IMR-90 (cell line): ENCODE data around the gene IWS1. TPM values are rescaled to one million over a fixed set of nuclear protein-coding genes. Genes with fewer than 3 reads are reported as not detected.

Experiments
- ATAC-seq: fragments of 200-7000 bp; cut with Tn5 transposase; 2 replicates; pipeline ENCODE4 v1.9.1; 2020; ENCODE audit warnings: low read depth, mild to moderate bottlenecking, moderate library complexity
- BruUV-seq: library from RNA; stranded (reverse); fragments of 400-500 nt; replicated peaks from 2 replicates; lab custom pipeline; 2021; lab: Mats Ljungman, UMichigan
- CTCF ChIA-PET: fragments of 300-600 bp; formaldehyde crosslinking; extraction: SDS; loops from one replicate; lab custom pipeline; 2021; ENCODE audit warnings: antibody characterized with exemption; lab: Yijun Ruan, JAX
- POLR2A ChIA-PET: fragments of 300-600 bp; sonication (Branson Sonifier 250); formaldehyde crosslinking; loops from one replicate; lab custom pipeline; 2022; ENCODE audit warnings: antibody characterized with exemption; ENCODE audit not compliant: unreplicated experiment; lab: Charles Lee
- DNase-seq: peaks from one replicate; pipeline ENCODE4 v3.0.0; 2013
- H2AFZ ChIP-seq: replicated peaks from 2 replicates; pipeline ENCODE3; 2013; ENCODE audit warnings: low read length, mild to moderate bottlenecking; ENCODE audit not compliant: poor library complexity
- H2AK5ac ChIP-seq: 2 replicates; pipeline ENCODE4 v1.6.1; 2013; ENCODE audit warnings: low read depth, low read length, inconsistent platforms
- H2AK9ac ChIP-seq: replicated peaks from 2 replicates; pipeline ENCODE3; 2013; ENCODE audit warnings: mild to moderate bottlenecking, low read depth, low read length, moderate library complexity; ENCODE audit not compliant: poor library complexity
- H2BK120ac ChIP-seq: 2 replicates; pipeline ENCODE4 v1.6.1; 2013; ENCODE audit warnings: low read depth, low read length, inconsistent platforms
- H2BK15ac ChIP-seq: 3 replicates; pipeline ENCODE4 v1.6.1; 2013; ENCODE audit warnings: low read depth, low read length, inconsistent platforms
- H2BK20ac ChIP-seq: 2 replicates; pipeline ENCODE4 v1.6.1; 2013; ENCODE audit warnings: low read depth, mild to moderate bottlenecking, inconsistent platforms, low read length, moderate library complexity
- H2BK5ac ChIP-seq: 2 replicates; pipeline ENCODE4 v1.6.1; 2013; ENCODE audit warnings: mild to moderate bottlenecking, low read depth, low read length, inconsistent platforms; ENCODE audit not compliant: poor library complexity, severe bottlenecking
- H3K14ac ChIP-seq: replicated peaks from 2 replicates; pipeline ENCODE4 v1.6.1; 2013; ENCODE audit warnings: low read depth, low read length, inconsistent platforms
- H3K18ac ChIP-seq: 2 replicates; pipeline ENCODE4 v1.6.1; 2013; ENCODE audit warnings: low read depth, low read length, control low read depth
- H3K23ac ChIP-seq: 2 replicates; pipeline ENCODE4 v1.6.1; 2013; ENCODE audit warnings: low read depth, low read length, inconsistent platforms
- H3K27ac ChIP-seq: 2 replicates; pipeline ENCODE4 v1.5.1; 2013; ENCODE audit warnings: mild to moderate bottlenecking, control low read depth, low read length; ENCODE audit not compliant: insufficient read depth
- H3K27me3 ChIP-seq: 2 replicates; pipeline ENCODE4 v1.6.1; 2013; ENCODE audit warnings: low read length; ENCODE audit not compliant: control insufficient read depth, insufficient read depth
- H3K36me3 ChIP-seq: 2 replicates; pipeline ENCODE4 v1.6.1; 2013; ENCODE audit warnings: low read length, mixed read lengths; ENCODE audit not compliant: control insufficient read depth, insufficient read depth
- H3K4ac ChIP-seq: 2 replicates; pipeline ENCODE4 v1.6.1; 2013; ENCODE audit warnings: low read depth, low read length, inconsistent platforms
- H3K4me1 ChIP-seq: 2 replicates; pipeline ENCODE4 v1.6.1; 2013; ENCODE audit warnings: low read length, mixed read lengths; ENCODE audit not compliant: control insufficient read depth, insufficient read depth
- H3K4me2 ChIP-seq: 2 replicates; pipeline ENCODE4 v1.6.1; 2013; ENCODE audit warnings: low read depth, mild to moderate bottlenecking, control low read depth, low read length, moderate library complexity
- H3K4me3 ChIP-seq: 2 replicates; pipeline ENCODE4 v1.5.1; 2013; ENCODE audit warnings: low read depth, mild to moderate bottlenecking, control low read depth, low read length, moderate library complexity; ENCODE audit not compliant: insufficient read depth
- H3K56ac ChIP-seq: 2 replicates; pipeline ENCODE4 v1.6.1; 2013; ENCODE audit warnings: low read length, inconsistent platforms; ENCODE audit not compliant: insufficient read depth; ENCODE audit errors: extremely low read depth
- H3K79me1 ChIP-seq, 2 experiments: 2 replicates each; pipeline ENCODE4 v1.6.1; 2013; ENCODE audit warnings: low read length in 2 of 2, inconsistent platforms in 1 of 2, low read depth in 1 of 2
- H3K9ac ChIP-seq: 2 replicates; pipeline ENCODE4 v1.6.1; 2013; ENCODE audit warnings: low read depth, low read length, control low read depth
- H3K9me1 ChIP-seq: 2 replicates; pipeline ENCODE4 v1.6.1; 2013; ENCODE audit warnings: low read length, inconsistent platforms; ENCODE audit not compliant: insufficient read depth
- H3K9me3 ChIP-seq: 2 replicates; pipeline ENCODE4 v1.6.1; 2013; ENCODE audit warnings: low read length; ENCODE audit not compliant: control insufficient read depth, insufficient read depth
- H4K20me1 ChIP-seq: 2 replicates; pipeline ENCODE4 v1.6.1; 2013; ENCODE audit warnings: low read length, inconsistent platforms; ENCODE audit not compliant: insufficient read depth
- H4K5ac ChIP-seq: 2 replicates; pipeline ENCODE4 v1.6.1; 2013; ENCODE audit warnings: mild to moderate bottlenecking, low read depth, low read length, control low read depth
- H4K8ac ChIP-seq, 2 experiments: 2 replicates each; pipeline ENCODE4 v1.6.1; 2013; ENCODE audit warnings: low read depth in 2 of 2, low read length in 2 of 2, control low read depth in 1 of 2, inconsistent platforms in 1 of 2
- H4K91ac ChIP-seq: 2 replicates; pipeline ENCODE4 v1.6.1; 2013; ENCODE audit warnings: low read depth, low read length, inconsistent platforms; ENCODE audit not compliant: insufficient read depth
- BHLHE40 ChIP-seq: fragments of 150-350 bp; IDR thresholded peaks from 2 replicates; pipeline ENCODE4 v1.6.1; 2016; ENCODE audit warnings: mild to moderate bottlenecking, low read depth, low read length
- CEBPB ChIP-seq: IDR thresholded peaks from 2 replicates; pipeline ENCODE4 v1.6.1; 2012; ENCODE audit warnings: low read depth, low read length, improper control_type of control experiment
- CHD1 ChIP-seq: IDR thresholded peaks from 2 replicates; pipeline ENCODE4 v1.6.1; 2012; ENCODE audit warnings: low read depth, low read length, improper control_type of control experiment
- FOS ChIP-seq: fragments of 150-350 bp; IDR thresholded peaks from 2 replicates; pipeline ENCODE4 v1.6.1; 2016; ENCODE audit warnings: low read depth, low read length
- MAFK ChIP-seq: IDR thresholded peaks from 2 replicates; pipeline ENCODE4 v1.6.1; 2012; ENCODE audit warnings: low read depth, low read length, improper control_type of control experiment
- MAZ ChIP-seq: IDR thresholded peaks from 2 replicates; pipeline ENCODE4 v1.6.1; 2012; ENCODE audit warnings: low read depth, mild to moderate bottlenecking, low read length, improper control_type of control experiment, moderate library complexity, borderline replicate concordance
- MXI1 ChIP-seq: IDR thresholded peaks from 2 replicates; pipeline ENCODE4 v1.6.1; 2012; ENCODE audit warnings: low read depth, mild to moderate bottlenecking, low read length, moderate library complexity, borderline replicate concordance
- NFE2L2 ChIP-seq: fragments of 150-350 bp; IDR thresholded peaks from 2 replicates; pipeline ENCODE4 v1.6.1; 2016; ENCODE audit warnings: low read depth, mild to moderate bottlenecking, low read length
- POLR2A ChIP-seq: IDR thresholded peaks from 2 replicates; pipeline ENCODE4 v1.6.1; 2012; ENCODE audit warnings: mild to moderate bottlenecking, low read depth, low read length
- RAD21 ChIP-seq: IDR thresholded peaks from 2 replicates; pipeline ENCODE4 v1.6.1; 2012; ENCODE audit warnings: low read length, improper control_type of control experiment
- WGBS, 2 experiments: methylation state at CpG; one replicate each; pipeline versions ENCODE4 v1.1.5 to v1.1.7; 2013; ENCODE audit warnings: missing lambda C conversion rate in 2 of 2; ENCODE audit not compliant: insufficient read length in 1 of 2; ENCODE audit errors: extremely low coverage in 2 of 2; 5-methylcytosine and 5-hydroxymethylcytosine counted together
- dilution Hi-C: fragments of 300-500 bp; cut with HindIII; formaldehyde crosslinking; loops from one replicate; pipeline ENCODE4 v1.14.3; 2018; ENCODE audit warnings: low sequenced_read_pairs; ENCODE audit not compliant: unreplicated experiment
- in situ Hi-C: fragments of 300-500 bp; cut with MboI; formaldehyde crosslinking; loops from 3 replicates; pipeline ENCODE4 v1.14.3; 2019; ENCODE audit warnings: low sequenced_read_pairs, inconsistent platforms, mixed read lengths
- intact Hi-C: fragments of 100-400 bp; cut with micrococcal nuclease; formaldehyde crosslinking; loops from 2 replicates; pipeline ENCODE4 v1.10.0; 2022
- polyA plus RNA-seq, 3 experiments: library from polyadenylated mRNA; depleted of rRNA; stranded (reverse); fragments of >200 nt; gene quantifications; 2 replicates each; pipeline ENCODE4 v1.2.3, GENCODE V29; 2012; ENCODE audit warnings: low replicate concordance in 1 of 3
- total RNA-seq: library from RNA; depleted of rRNA; stranded (reverse); fragments of >200 nt; gene quantifications from 2 replicates; pipeline ENCODE4 v1.2.3, GENCODE V29; 2012
- TF ChIP-seq, protein P1 (sequence below): fragments of 150-350 bp; IDR thresholded peaks from 2 replicates; pipeline ENCODE4 v1.6.1; 2016; ENCODE audit warnings: low read depth, mild to moderate bottlenecking, low read length, moderate library complexity, borderline replicate concordance
- TF ChIP-seq, protein P2 (sequence below): fragments of 150-350 bp; IDR thresholded peaks from 2 replicates; pipeline ENCODE4 v1.6.1; 2017; ENCODE audit warnings: mild to moderate bottlenecking, antibody characterized with exemption, low read length, low read depth
- TF ChIP-seq, protein P3 (sequence below): conservative IDR thresholded peaks from 2 replicates; pipeline ENCODE4 v1.5.1; 2012; ENCODE audit warnings: mild to moderate bottlenecking, low read depth, low read length, improper control_type of control experiment

The IWS1 gene
- total and polyA plus RNA-seq, 2 of the 4 experiments (the other 2 are of a cell fraction) = 31.5 to 52.5 TPM

DNA sequence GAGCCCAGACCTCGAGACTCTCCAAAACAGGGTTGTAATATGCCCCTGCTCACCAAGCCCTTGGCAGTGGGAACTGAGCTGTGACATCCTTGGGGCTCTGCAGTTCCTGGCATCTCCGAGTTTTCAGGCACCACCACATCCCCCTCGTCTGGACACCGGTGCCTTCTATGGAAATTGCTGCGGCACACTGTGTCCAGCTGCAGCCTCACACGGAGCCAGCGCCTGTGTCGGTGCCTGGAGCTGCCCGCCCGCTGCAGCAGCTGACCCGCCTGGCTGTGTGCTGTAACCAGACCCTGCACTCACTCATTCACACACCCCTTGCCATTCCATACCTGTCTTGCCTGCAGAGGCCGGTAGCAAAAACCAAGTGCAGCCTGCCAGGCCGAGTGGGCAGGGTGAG lies 11.8 kb downstream of the IWS1 start:
- H2BK20ac ChIP-seq = no peak overlapping the region
- no peak overlapping the region for H3K56ac ChIP-seq
- in situ Hi-C loops = no loop called here
- DNase-seq = no peak
- no peak overlapping the region for H4K5ac ChIP-seq
- H2AK5ac ChIP-seq = no peak overlapping the region
- ChIA-PET CTCF (no interaction called here), POLR2A (no interaction called here)
- intact Hi-C loops = no loop called here
- no peak overlapping the region for H4K8ac ChIP-seq
- no peak overlapping the region for H3K4ac ChIP-seq
- H3K36me3 ChIP-seq = peaks cover 16% of the 10 kb centered on the region
- H3K27me3 ChIP-seq = no peaks in the 10 kb centered on the region
- no peak overlapping the region for H2BK120ac ChIP-seq
- no peak overlapping the region for H3K4me3 ChIP-seq
- no peak overlapping the region for H3K23ac ChIP-seq
- H3K9ac ChIP-seq = no peak overlapping the region
- no peaks in the 10 kb centered on the region for H3K9me3 ChIP-seq
- no TSS peak for BruUV-seq
- peaks cover 36 to 70% of the 10 kb centered on the region in 2 experiments for H3K79me1 ChIP-seq
- ATAC-seq = no peak
- peaks cover 61% of the 10 kb centered on the region for H4K20me1 ChIP-seq
- TF ChIP-seq FOS (no peak), RAD21 (no peak), MAFK (no peak), CEBPB (no peak), CHD1 (no peak), BHLHE40 (no peak), NFE2L2 (no peak), MXI1 (no peak), POLR2A (no peak), MAZ (no peak)
- TF ChIP-seq, protein P1, sequence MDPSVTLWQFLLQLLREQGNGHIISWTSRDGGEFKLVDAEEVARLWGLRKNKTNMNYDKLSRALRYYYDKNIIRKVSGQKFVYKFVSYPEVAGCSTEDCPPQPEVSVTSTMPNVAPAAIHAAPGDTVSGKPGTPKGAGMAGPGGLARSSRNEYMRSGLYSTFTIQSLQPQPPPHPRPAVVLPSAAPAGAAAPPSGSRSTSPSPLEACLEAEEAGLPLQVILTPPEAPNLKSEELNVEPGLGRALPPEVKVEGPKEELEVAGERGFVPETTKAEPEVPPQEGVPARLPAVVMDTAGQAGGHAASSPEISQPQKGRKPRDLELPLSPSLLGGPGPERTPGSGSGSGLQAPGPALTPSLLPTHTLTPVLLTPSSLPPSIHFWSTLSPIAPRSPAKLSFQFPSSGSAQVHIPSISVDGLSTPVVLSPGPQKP = no peak
- TF ChIP-seq, protein P2, sequence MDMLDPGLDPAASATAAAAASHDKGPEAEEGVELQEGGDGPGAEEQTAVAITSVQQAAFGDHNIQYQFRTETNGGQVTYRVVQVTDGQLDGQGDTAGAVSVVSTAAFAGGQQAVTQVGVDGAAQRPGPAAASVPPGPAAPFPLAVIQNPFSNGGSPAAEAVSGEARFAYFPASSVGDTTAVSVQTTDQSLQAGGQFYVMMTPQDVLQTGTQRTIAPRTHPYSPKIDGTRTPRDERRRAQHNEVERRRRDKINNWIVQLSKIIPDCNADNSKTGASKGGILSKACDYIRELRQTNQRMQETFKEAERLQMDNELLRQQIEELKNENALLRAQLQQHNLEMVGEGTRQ = no peak
- TF ChIP-seq, protein P3, sequence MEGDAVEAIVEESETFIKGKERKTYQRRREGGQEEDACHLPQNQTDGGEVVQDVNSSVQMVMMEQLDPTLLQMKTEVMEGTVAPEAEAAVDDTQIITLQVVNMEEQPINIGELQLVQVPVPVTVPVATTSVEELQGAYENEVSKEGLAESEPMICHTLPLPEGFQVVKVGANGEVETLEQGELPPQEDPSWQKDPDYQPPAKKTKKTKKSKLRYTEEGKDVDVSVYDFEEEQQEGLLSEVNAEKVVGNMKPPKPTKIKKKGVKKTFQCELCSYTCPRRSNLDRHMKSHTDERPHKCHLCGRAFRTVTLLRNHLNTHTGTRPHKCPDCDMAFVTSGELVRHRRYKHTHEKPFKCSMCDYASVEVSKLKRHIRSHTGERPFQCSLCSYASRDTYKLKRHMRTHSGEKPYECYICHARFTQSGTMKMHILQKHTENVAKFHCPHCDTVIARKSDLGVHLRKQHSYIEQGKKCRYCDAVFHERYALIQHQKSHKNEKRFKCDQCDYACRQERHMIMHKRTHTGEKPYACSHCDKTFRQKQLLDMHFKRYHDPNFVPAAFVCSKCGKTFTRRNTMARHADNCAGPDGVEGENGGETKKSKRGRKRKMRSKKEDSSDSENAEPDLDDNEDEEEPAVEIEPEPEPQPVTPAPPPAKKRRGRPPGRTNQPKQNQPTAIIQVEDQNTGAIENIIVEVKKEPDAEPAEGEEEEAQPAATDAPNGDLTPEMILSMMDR = no peak
- H3K18ac ChIP-seq = no peak overlapping the region
- 91% methylated on average over 5 of the region's 13 CpGs; no CpG with 5 or more reads in 1 of the 2 experiments for WGBS, 2 experiments
- H3K4me1 ChIP-seq = peaks cover 2% of the 10 kb centered on the region
- no peak overlapping the region for H2BK5ac ChIP-seq
- no peak overlapping the region for H3K14ac ChIP-seq
- H3K4me2 ChIP-seq = no peak overlapping the region
- no peak overlapping the region for H2AK9ac ChIP-seq
- H3K9me1 ChIP-seq = peaks cover 15% of the 10 kb centered on the region
- H4K91ac ChIP-seq = no peak overlapping the region
- H2AFZ ChIP-seq = no peak overlapping the region
- H3K27ac ChIP-seq = no peak overlapping the region
- H2BK15ac ChIP-seq = no peak overlapping the region
- dilution Hi-C loops = no loop called here
